HepG2 (cell line): Measurements from ENCODE around the gene PROX2. TPM values are rescaled to one million over a fixed set of nuclear protein-coding genes. Genes with fewer than 3 reads are reported as not detected.
A peak's percentile ranks its signal among the peaks of the same experiment; 100 is the strongest.

Source experiments
- ATF7 ChIP-seq, 2 experiments: fragments of 450-650 bp in 1 of 2; sonication (generic) in 1 of 2; formaldehyde crosslinking in 1 of 2; IDR thresholded peaks; 2 replicates each; pipeline versions ENCODE4 v1.4.0 to v1.6.1; 2016 to 2020; ENCODE audit warnings: antibody characterized with exemption in 1 of 2, mild to moderate bottlenecking in 1 of 2, missing genetic modification reagents in 1 of 2
- FOXC1 ChIP-seq: sonication (generic); formaldehyde crosslinking; IDR thresholded peaks from 2 replicates; pipeline ENCODE4 v1.8.0; 2022; ENCODE audit warnings: mild to moderate bottlenecking, missing genetic modification reagents, borderline replicate concordance
- GTF3A ChIP-seq: sonication (generic); formaldehyde crosslinking; conservative IDR thresholded peaks from 2 replicates; pipeline ENCODE4 v1.4.0; 2020; ENCODE audit warnings: mild to moderate bottlenecking, missing genetic modification reagents
- NONO ChIP-seq, 2 experiments: fragments of 450-650 bp in 1 of 2; sonication (generic) in 1 of 2; formaldehyde crosslinking in 1 of 2; IDR thresholded peaks in 1 of 2; conservative IDR thresholded peaks in 1 of 2; 2 replicates each; pipeline versions ENCODE4 v1.6.1 to v1.8.0; 2017 to 2022; ENCODE audit warnings: mild to moderate bottlenecking in 1 of 2, missing genetic modification reagents in 1 of 2, moderate library complexity in 1 of 2
- SMC3 ChIP-seq: IDR thresholded peaks from 2 replicates; pipeline ENCODE4 v1.6.1; 2011; ENCODE audit warnings: low read length, improper control_type of control experiment
- ZBTB46 ChIP-seq: sonication (generic); formaldehyde crosslinking; IDR thresholded peaks from 2 replicates; pipeline ENCODE4 v1.4.0; 2020; ENCODE audit warnings: mild to moderate bottlenecking, missing genetic modification reagents, borderline replicate concordance
- ZNF335 ChIP-seq: sonication (generic); formaldehyde crosslinking; IDR thresholded peaks from 2 replicates; pipeline ENCODE4 v1.4.0; 2020; ENCODE audit warnings: missing genetic modification reagents
- ZNF687 ChIP-seq: sonication (generic); formaldehyde crosslinking; IDR thresholded peaks from 2 replicates; pipeline ENCODE4 v1.5.1; 2020; ENCODE audit warnings: mild to moderate bottlenecking, missing genetic modification reagents, moderate library complexity
- polyA plus RNA-seq, 8 experiments: library from polyadenylated mRNA; depleted of rRNA in 3 of 8; stranded (reverse) in 7 of 8; unstranded in 1 of 8; fragments of >200 nt; fragmentation: Illumina TruSeq in 4 of 8; extraction: Trizol in 4 of 8; gene quantifications; 2 replicates each; pipeline versions ENCODE4 v1.2.1 to v1.2.3, GENCODE V29; 2011 to 2016; ENCODE audit warnings: low read depth in 4 of 8, missing spikeins in 1 of 8, mixed read lengths in 1 of 8; ENCODE audit not compliant: insufficient read depth in 1 of 8
- total RNA-seq, 5 experiments: library from RNA; depleted of rRNA; stranded (reverse); fragments of >200 nt; fragmentation: Illumina TruSeq; extraction: Trizol; gene quantifications; 2 replicates each; pipeline ENCODE4 v1.2.3, GENCODE V29; 2016; ENCODE audit warnings: low read depth in 1 of 5
- TF ChIP-seq, protein P1 (sequence below): sonication (generic); formaldehyde crosslinking; IDR thresholded peaks from 2 replicates; pipeline ENCODE4 v1.4.0; 2020; ENCODE audit warnings: low read depth, mild to moderate bottlenecking, missing genetic modification reagents
- TF ChIP-seq, protein P2 (sequence below): sonication (generic); formaldehyde crosslinking; IDR thresholded peaks from 2 replicates; pipeline ENCODE4 v1.4.0; 2020; ENCODE audit warnings: missing genetic modification reagents

The PROX2 gene
- total and polyA plus RNA-seq, 2 of the 13 experiments (the other 11 are each of a cell fraction or from before 2014, with no cell fraction given): not detected

- TF ChIP-seq ZNF687 (CRISPR knock-in tag): no peak
- TF ChIP-seq, protein P1, sequence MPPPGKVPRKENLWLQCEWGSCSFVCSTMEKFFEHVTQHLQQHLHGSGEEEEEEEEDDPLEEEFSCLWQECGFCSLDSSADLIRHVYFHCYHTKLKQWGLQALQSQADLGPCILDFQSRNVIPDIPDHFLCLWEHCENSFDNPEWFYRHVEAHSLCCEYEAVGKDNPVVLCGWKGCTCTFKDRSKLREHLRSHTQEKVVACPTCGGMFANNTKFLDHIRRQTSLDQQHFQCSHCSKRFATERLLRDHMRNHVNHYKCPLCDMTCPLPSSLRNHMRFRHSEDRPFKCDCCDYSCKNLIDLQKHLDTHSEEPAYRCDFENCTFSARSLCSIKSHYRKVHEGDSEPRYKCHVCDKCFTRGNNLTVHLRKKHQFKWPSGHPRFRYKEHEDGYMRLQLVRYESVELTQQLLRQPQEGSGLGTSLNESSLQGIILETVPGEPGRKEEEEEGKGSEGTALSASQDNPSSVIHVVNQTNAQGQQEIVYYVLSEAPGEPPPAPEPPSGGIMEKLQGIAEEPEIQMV: no peak
- no peak for TF ChIP-seq GTF3A (CRISPR knock-in tag)
- no peak for TF ChIP-seq ZBTB46 (CRISPR knock-in tag)
- TF ChIP-seq NONO (IDR thresholded peaks at IDR 0.05): no peak
- TF ChIP-seq NONO (CRISPR knock-in tag; conservative IDR thresholded peaks at IDR 0.05): no peak
- TF ChIP-seq, protein P2, sequence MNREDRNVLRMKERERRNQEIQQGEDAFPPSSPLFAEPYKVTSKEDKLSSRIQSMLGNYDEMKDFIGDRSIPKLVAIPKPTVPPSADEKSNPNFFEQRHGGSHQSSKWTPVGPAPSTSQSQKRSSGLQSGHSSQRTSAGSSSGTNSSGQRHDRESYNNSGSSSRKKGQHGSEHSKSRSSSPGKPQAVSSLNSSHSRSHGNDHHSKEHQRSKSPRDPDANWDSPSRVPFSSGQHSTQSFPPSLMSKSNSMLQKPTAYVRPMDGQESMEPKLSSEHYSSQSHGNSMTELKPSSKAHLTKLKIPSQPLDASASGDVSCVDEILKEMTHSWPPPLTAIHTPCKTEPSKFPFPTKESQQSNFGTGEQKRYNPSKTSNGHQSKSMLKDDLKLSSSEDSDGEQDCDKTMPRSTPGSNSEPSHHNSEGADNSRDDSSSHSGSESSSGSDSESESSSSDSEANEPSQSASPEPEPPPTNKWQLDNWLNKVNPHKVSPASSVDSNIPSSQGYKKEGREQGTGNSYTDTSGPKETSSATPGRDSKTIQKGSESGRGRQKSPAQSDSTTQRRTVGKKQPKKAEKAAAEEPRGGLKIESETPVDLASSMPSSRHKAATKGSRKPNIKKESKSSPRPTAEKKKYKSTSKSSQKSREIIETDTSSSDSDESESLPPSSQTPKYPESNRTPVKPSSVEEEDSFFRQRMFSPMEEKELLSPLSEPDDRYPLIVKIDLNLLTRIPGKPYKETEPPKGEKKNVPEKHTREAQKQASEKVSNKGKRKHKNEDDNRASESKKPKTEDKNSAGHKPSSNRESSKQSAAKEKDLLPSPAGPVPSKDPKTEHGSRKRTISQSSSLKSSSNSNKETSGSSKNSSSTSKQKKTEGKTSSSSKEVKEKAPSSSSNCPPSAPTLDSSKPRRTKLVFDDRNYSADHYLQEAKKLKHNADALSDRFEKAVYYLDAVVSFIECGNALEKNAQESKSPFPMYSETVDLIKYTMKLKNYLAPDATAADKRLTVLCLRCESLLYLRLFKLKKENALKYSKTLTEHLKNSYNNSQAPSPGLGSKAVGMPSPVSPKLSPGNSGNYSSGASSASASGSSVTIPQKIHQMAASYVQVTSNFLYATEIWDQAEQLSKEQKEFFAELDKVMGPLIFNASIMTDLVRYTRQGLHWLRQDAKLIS (CRISPR knock-in tag): no peak
- TF ChIP-seq SMC3: no peak
- TF ChIP-seq FOXC1 (CRISPR knock-in tag): no peak
- TF ChIP-seq ATF7 (IDR thresholded peaks at IDR 0.05): peak; percentile 44; the same call in 1 of the 2 replicates
- no peak for TF ChIP-seq ATF7 (CRISPR knock-in tag; IDR thresholded peaks at IDR 0.05)
- TF ChIP-seq ZNF335: no peak
These were observed 16.0 kb downstream of the PROX2 start (continued) for GRCh38 chr14:74859757-74860552.
